ENCODE data around the gene OR2B2. TPM values are rescaled to one million over a fixed set of nuclear protein-coding genes. Genes with fewer than 3 reads are reported as not detected.

Gene OR2B2
- total RNA-seq (not detected in 2 replicates), polyA plus RNA-seq (not detected in 2 replicates)

DNA sequence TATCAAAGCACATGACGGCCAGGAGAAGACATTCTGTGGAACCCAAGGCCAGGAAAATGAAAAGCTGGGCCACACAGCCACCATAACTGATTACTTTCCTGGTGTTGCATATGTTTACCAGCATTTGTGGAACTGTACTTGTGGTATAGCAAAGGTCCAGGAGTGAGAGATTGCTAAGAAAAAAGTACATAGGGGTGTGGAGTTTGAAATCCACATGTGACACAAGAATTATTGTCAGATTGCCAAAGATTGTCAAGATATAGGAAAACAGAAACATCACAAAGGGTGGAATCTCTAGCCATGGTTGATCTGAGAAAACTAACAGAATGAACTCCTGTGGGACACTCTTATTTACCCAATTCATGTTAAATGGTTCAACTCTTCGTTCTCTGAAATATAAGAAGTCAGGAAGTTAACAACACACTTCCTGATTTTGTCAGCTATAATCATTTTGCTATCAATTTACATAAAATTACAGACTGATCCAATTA lies at the start of gene OR2B2:
OR2B2 (minus strand) TSS at position 441 of the 491 bp plus-strand sequence; CDS start at position 364, 77 bp downstream.
- Histone ChIP-seq H3K79me2 (no peaks in the 10 kb centered on the region), H3K36me3 (replicated peaks; ENCODE audit: insufficient read depth, low read depth) (no peaks in the 10 kb centered on the region), H3K27me3 (no peaks in the 10 kb centered on the region), H3K27ac (no peak within 1 kb of the TSS), H3K9me2 (replicated peaks; ENCODE audit: insufficient read depth) (no peaks in the 10 kb centered on the region), H3K4me3 (no peak within 1 kb of the TSS), H3K4me1 (ENCODE audit: insufficient read depth) (no peaks in the 10 kb centered on the region), H4K20me1 (ENCODE audit: insufficient read depth, poor library complexity, severe bottlenecking) (no peaks in the 10 kb centered on the region), H3K9me3 (ENCODE audit: low read depth) (no peaks in the 10 kb centered on the region), H3K4me2 (no peak within 1 kb of the TSS), H2AFZ (no peak within 1 kb of the TSS)
- TF ChIP-seq, protein P1, sequence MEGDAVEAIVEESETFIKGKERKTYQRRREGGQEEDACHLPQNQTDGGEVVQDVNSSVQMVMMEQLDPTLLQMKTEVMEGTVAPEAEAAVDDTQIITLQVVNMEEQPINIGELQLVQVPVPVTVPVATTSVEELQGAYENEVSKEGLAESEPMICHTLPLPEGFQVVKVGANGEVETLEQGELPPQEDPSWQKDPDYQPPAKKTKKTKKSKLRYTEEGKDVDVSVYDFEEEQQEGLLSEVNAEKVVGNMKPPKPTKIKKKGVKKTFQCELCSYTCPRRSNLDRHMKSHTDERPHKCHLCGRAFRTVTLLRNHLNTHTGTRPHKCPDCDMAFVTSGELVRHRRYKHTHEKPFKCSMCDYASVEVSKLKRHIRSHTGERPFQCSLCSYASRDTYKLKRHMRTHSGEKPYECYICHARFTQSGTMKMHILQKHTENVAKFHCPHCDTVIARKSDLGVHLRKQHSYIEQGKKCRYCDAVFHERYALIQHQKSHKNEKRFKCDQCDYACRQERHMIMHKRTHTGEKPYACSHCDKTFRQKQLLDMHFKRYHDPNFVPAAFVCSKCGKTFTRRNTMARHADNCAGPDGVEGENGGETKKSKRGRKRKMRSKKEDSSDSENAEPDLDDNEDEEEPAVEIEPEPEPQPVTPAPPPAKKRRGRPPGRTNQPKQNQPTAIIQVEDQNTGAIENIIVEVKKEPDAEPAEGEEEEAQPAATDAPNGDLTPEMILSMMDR (IDR thresholded peaks at IDR 0.05; ENCODE audit: poor library complexity), result no peak
- TF ChIP-seq EZH2 (IDR thresholded peaks at IDR 0.05; ENCODE audit: borderline replicate concordance), result no peak
- no peak for TF ChIP-seq EZH2phosphoT487 (IDR thresholded peaks at IDR 0.05; ENCODE audit: low read depth, severe bottlenecking, unreplicated experiment)
- 85% methylated on average over 2 of the region's 2 CpGs for WGBS (ENCODE audit: low lambda C conversion rate, missing lambda C conversion rate)
- DNase-seq (ENCODE audit: low spot score), result no peak

DNA sequence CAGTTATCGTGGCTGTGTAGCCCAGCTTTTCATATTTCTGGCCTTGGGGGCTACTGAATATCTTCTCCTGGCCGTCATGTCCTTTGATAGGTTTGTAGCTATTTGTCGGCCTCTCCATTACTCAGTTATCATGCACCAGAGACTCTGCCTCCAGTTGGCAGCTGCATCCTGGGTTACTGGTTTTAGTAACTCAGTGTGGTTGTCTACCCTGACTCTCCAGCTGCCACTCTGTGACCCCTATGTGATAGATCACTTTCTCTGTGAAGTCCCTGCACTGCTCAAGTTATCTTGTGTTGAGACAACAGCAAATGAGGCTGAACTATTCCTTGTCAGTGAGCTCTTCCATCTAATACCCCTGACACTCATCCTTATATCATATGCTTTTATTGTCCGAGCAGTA lies 45.3 kb upstream of the OR2B2 start:
- Histone ChIP-seq H3K79me2 (no peaks in the 10 kb centered on the region), H2AFZ (no peak overlapping the region), H3K4me3 (no peak overlapping the region), H3K27me3 (peaks cover 11% of the 10 kb centered on the region), H3K9me3 (ENCODE audit: low read depth) (no peaks in the 10 kb centered on the region), H3K27ac (no peak overlapping the region), H4K20me1 (ENCODE audit: insufficient read depth, poor library complexity, severe bottlenecking) (no peaks in the 10 kb centered on the region), H3K4me1 (ENCODE audit: insufficient read depth) (no peaks in the 10 kb centered on the region), H3K36me3 (replicated peaks; ENCODE audit: insufficient read depth, low read depth) (no peaks in the 10 kb centered on the region), H3K9me2 (replicated peaks; ENCODE audit: insufficient read depth) (no peaks in the 10 kb centered on the region), H3K4me2 (no peak overlapping the region)
- WGBS (ENCODE audit: low lambda C conversion rate, missing lambda C conversion rate), result 95% methylated on average over 4 of the region's 4 CpGs
- DNase-seq (ENCODE audit: low spot score), result no peak
- TF ChIP-seq EZH2 (IDR thresholded peaks at IDR 0.05; ENCODE audit: borderline replicate concordance), result no peak
- TF ChIP-seq, protein P1 (IDR thresholded peaks at IDR 0.05; ENCODE audit: poor library complexity), result no peak
- no peak for TF ChIP-seq EZH2phosphoT487 (IDR thresholded peaks at IDR 0.05; ENCODE audit: low read depth, severe bottlenecking, unreplicated experiment)

DNA sequence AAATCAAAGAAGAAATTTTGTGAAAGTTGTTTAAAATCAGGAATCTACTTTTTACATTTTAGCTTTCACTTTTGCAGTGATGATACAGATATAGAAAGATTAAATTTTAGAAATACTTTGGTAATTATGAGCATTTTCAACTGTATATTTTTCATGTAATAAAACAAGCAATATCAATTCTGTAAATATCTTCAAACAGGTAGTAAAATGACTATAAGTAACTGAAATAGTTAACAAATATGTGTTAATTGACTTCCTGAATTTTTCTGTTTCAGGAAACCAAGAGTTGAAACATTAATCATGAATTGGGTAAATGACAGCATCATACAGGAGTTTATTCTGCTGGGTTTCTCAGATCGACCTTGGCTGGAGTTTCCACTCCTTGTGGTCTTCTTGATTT lies 44.7 kb upstream of the OR2B2 start, which contains the start of gene OR2B6:
OR2B6 (plus strand) TSS at position 301 of the 400 bp plus-strand sequence; CDS start at position 301, 0 bp downstream.
- Histone ChIP-seq H4K20me1 (ENCODE audit: insufficient read depth, poor library complexity, severe bottlenecking) (no peaks in the 10 kb centered on the region), H3K27me3 (peaks cover 11% of the 10 kb centered on the region), H3K9me3 (ENCODE audit: low read depth) (no peaks in the 10 kb centered on the region), H3K9me2 (replicated peaks; ENCODE audit: insufficient read depth) (no peaks in the 10 kb centered on the region), H3K4me1 (ENCODE audit: insufficient read depth) (no peaks in the 10 kb centered on the region), H3K36me3 (replicated peaks; ENCODE audit: insufficient read depth, low read depth) (no peaks in the 10 kb centered on the region), H3K79me2 (no peaks in the 10 kb centered on the region), H3K27ac (no peak within 1 kb of the TSS), H3K4me2 (no peak within 1 kb of the TSS), H3K4me3 (no peak within 1 kb of the TSS), H2AFZ (no peak within 1 kb of the TSS)
- WGBS (ENCODE audit: low lambda C conversion rate, missing lambda C conversion rate), result 79% methylated on average over 1 of the region's 1 CpG
- DNase-seq (ENCODE audit: low spot score), result no peak
- TF ChIP-seq, protein P1 (IDR thresholded peaks at IDR 0.05; ENCODE audit: poor library complexity), result no peak
- TF ChIP-seq EZH2phosphoT487 (IDR thresholded peaks at IDR 0.05; ENCODE audit: low read depth, severe bottlenecking, unreplicated experiment) (no peak), EZH2 (IDR thresholded peaks at IDR 0.05; ENCODE audit: borderline replicate concordance) (no peak)

Measured in hepatocyte (in vitro differentiated cells).